Activated B cell treated with CpG ODN at 0.5 μM for 24 hours (primary cell): Measurements from ENCODE around the gene PTPN12. TPM values are rescaled to one million over a fixed set of nuclear protein-coding genes. Genes with fewer than 3 reads are reported as not detected.
"Not testable (repeated sequence)": the region's sequence is repeated elsewhere in the genome, so short reads cannot be mapped to it uniquely, and the experiment has no call there.

ENCODE experiments used
- ATAC-seq: fragments of 200-7000 bp; cut with Tn5 transposase; one replicate; pipeline ENCODE4 v1.10.0; 2021; ENCODE audit warnings: low read depth, mild to moderate bottlenecking, moderate library complexity
- CTCF ChIA-PET: fragments of 350-600 bp; sonication (Branson Sonifier 250); formaldehyde crosslinking; loops from one replicate; lab custom pipeline; 2021; ENCODE audit warnings: antibody characterized with exemption; lab: Charles Lee
- POLR2A ChIA-PET: fragments of 350-600 bp; sonication (Branson Sonifier 250); formaldehyde crosslinking; loops from one replicate; lab custom pipeline; 2021; ENCODE audit warnings: antibody characterized with exemption; lab: Charles Lee
- DNase-seq: peaks from one replicate; pipeline ENCODE4 v3.0.0; 2022
- H3K27ac Mint-ChIP-seq: one replicate; pipeline ENCODE4 v1.8.0; 2020; ENCODE audit warnings: mixed read lengths
- H3K27me3 Mint-ChIP-seq: one replicate; pipeline ENCODE4 v1.8.0; 2021; ENCODE audit warnings: mixed read lengths
- H3K36me3 Mint-ChIP-seq: one replicate; pipeline ENCODE4 v1.8.0; 2021; ENCODE audit warnings: low read depth, mixed read lengths
- H3K4me1 Mint-ChIP-seq: one replicate; pipeline ENCODE4 v1.8.0; 2021; ENCODE audit warnings: mixed read lengths
- H3K4me3 Mint-ChIP-seq: one replicate; pipeline ENCODE4 v1.8.0; 2020; ENCODE audit warnings: mild to moderate bottlenecking, mixed read lengths
- H3K9me3 Mint-ChIP-seq: one replicate; pipeline ENCODE4 v1.8.0; 2020; ENCODE audit warnings: mixed read lengths
- intact Hi-C: fragments of 100-400 bp; cut with micrococcal nuclease; formaldehyde crosslinking; loops from one replicate; pipeline ENCODE4 v1.15.1; 2024
- total RNA-seq: library from RNA; stranded (reverse); gene quantifications from 2 replicates; pipeline ENCODE4 v1.2.3, GENCODE V29; 2022
- TF ChIP-seq, protein P1 (sequence below): fragments of 200-600 bp; IDR thresholded peaks from one replicate; pipeline ENCODE4 v1.8.0; 2022; ENCODE audit warnings: antibody characterized with exemption, mild to moderate bottlenecking

Gene PTPN12
- total RNA-seq, 1 donor from 2014 or later, result 39.2 TPM

DNA sequence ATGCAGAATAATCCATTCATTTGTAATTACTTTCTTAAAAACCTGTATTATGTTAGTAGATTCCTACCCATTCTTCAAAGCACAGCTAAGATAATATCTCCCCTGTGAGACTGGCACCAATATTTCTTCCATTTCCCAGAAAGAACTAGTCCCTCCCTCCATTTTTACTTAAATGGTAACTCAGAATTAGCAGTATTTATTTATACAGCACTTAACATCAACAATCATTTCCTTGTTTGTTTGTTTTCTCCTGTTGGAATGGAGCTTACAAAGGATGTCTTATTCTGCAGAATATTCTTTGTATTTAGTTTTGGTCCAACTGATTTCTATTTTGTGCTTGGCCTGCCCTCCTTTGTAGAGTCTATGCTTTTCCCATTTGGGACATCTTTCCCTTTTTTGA lies 32.1 kb upstream of the PTPN12 start:
- TF ChIP-seq, protein P1, sequence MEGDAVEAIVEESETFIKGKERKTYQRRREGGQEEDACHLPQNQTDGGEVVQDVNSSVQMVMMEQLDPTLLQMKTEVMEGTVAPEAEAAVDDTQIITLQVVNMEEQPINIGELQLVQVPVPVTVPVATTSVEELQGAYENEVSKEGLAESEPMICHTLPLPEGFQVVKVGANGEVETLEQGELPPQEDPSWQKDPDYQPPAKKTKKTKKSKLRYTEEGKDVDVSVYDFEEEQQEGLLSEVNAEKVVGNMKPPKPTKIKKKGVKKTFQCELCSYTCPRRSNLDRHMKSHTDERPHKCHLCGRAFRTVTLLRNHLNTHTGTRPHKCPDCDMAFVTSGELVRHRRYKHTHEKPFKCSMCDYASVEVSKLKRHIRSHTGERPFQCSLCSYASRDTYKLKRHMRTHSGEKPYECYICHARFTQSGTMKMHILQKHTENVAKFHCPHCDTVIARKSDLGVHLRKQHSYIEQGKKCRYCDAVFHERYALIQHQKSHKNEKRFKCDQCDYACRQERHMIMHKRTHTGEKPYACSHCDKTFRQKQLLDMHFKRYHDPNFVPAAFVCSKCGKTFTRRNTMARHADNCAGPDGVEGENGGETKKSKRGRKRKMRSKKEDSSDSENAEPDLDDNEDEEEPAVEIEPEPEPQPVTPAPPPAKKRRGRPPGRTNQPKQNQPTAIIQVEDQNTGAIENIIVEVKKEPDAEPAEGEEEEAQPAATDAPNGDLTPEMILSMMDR, result no peak
- intact Hi-C loops, result no loop called here
- Mint-ChIP-seq H3K4me1 (no peaks in the 10 kb centered on the region), H3K27ac (no peak overlapping the region), H3K36me3 (no peaks in the 10 kb centered on the region), H3K27me3 (no peaks in the 10 kb centered on the region), H3K9me3 (no peaks in the 10 kb centered on the region), H3K4me3 (no peak overlapping the region)
- ATAC-seq, result no peak
- DNase-seq, result no peak
- ChIA-PET CTCF (no interaction called here), POLR2A (no interaction called here)

DNA sequence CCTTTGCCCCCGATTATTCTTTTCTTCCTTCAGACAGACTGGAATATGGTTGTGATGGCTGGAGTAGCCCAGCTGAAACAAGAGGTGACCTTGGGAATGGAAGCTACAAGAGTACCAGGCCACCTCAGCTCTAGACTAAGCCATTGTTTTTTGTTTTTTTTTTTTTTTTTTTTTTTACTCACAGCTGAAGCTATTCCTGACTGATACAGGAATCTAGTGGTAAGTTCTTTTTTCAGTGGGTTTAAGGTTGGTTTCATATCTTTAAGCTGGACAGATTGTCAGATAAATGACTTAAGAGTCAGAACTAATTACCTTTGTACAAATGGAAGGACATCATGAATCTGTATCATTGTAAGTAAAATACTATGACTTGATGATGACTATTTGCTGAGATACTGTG lies 30.2 kb upstream of the PTPN12 start:
- DNase-seq (no peak), ATAC-seq (no peak)
- intact Hi-C loops, result no loop called here
- TF ChIP-seq, protein P1, result no peak
- no peaks in the 10 kb centered on the region for H3K36me3 Mint-ChIP-seq
- H3K27me3 Mint-ChIP-seq, result no peaks in the 10 kb centered on the region
- H3K4me3 Mint-ChIP-seq, result no peak overlapping the region
- POLR2A ChIA-PET, result interaction anchor here (0.6 kb wide), 1 partner anchor 85 kb away, joined by 4 read pairs; no protein-coding TSS in a partner anchor
- peaks cover 5% of the 10 kb centered on the region for H3K9me3 Mint-ChIP-seq
- CTCF ChIA-PET, result no interaction called here
- H3K27ac Mint-ChIP-seq, result no peak overlapping the region
- no peaks in the 10 kb centered on the region for H3K4me1 Mint-ChIP-seq

DNA sequence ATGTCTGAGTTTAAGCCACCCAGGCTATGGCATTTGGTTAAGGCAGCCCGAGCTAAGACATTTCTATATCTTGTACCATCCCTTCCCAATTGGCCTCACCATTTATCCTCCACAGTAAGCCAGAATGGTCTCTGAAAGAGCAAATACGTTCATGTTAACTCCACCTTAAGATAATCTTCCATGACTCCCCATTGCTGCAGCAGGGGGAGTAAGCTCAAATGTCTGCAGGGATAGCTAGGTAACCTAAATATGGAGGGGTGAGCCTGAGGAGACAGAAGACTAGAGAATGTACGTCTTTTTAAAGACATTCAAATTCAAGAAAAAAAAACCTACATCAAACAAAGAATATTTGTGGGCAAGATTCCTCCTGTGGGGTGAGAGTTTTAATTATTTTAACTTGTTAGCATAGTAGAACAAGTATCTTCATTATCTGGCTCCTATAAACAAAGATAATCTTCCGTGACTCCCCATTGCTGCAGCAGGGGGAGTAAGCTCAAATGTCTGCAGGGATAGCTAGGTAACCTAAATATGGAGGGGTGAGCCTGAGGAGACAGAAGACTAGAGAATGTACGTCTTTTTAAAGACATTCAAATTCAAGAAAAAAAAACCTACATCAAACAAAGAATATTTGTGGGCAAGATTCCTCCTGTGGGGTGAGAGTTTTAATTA lies 24.0 kb upstream of the PTPN12 start:
- DNase-seq, ATAC-seq, H3K36me3 Mint-ChIP-seq, H3K4me1 Mint-ChIP-seq, intact Hi-C loops, H3K27me3 Mint-ChIP-seq, H3K9me3 Mint-ChIP-seq, H3K4me3 Mint-ChIP-seq, H3K27ac Mint-ChIP-seq, POLR2A ChIA-PET: not testable (repeated sequence)
- CTCF ChIA-PET, result interaction anchor here (1.2 to 1.4 kb wide), 2 partner anchors 9 to 139 kb away, joined by 3 read pairs; no protein-coding TSS in a partner anchor

DNA sequence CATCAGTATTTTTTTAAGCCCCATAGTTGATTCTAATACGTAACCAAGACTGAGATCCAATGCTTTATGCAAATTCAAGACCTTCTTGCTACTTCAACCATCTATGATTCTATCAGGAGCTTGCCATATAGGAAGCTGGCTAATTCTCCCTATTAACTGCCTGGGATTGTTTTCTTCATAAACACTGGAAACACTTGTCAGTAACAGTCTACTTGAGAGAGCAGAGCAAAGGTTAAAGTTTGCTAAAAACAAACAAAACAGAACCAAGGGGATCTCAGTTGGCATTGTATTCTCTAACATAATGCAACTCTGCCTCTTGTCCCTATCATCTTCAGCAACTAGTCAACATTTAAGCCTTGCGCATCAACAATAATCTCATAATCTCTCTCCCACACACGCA lies 21.0 kb upstream of the PTPN12 start:
- no peak overlapping the region for H3K27ac Mint-ChIP-seq
- no peaks in the 10 kb centered on the region for H3K27me3 Mint-ChIP-seq
- TF ChIP-seq, protein P1, result no peak
- intact Hi-C loops, result no loop called here
- no peak for DNase-seq
- no peak overlapping the region for H3K4me3 Mint-ChIP-seq
- H3K9me3 Mint-ChIP-seq, result peaks cover 4% of the 10 kb centered on the region
- H3K36me3 Mint-ChIP-seq, result no peaks in the 10 kb centered on the region
- CTCF ChIA-PET, result no interaction called here
- ATAC-seq, result no peak
- no peaks in the 10 kb centered on the region for H3K4me1 Mint-ChIP-seq
- POLR2A ChIA-PET, result no interaction called here

DNA sequence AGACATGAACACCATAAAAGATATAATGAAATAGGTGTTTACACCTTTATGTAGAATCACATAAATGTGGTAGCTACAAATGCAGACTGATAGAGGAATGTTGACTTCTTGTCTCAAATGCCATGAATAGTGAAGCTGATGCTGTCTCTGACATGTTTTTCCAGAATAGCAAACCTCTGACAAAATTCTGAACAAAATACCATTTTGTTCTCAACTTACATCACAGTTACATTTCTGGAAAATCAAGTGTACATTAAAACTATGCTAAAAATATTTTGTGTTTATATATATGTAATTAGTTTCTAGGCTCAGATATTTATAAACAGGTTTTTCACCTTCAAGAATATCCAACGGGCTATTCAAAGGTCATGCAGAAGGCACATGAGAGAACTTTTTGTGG lies 16.8 kb upstream of the PTPN12 start:
- DNase-seq (no peak), ATAC-seq (no peak)
- ChIA-PET CTCF (no interaction called here), POLR2A (no interaction called here)
- TF ChIP-seq, protein P1, result no peak
- Mint-ChIP-seq H3K36me3 (no peaks in the 10 kb centered on the region), H3K4me3 (no peak overlapping the region), H3K27me3 (no peaks in the 10 kb centered on the region), H3K9me3 (no peaks in the 10 kb centered on the region), H3K4me1 (no peaks in the 10 kb centered on the region), H3K27ac (no peak overlapping the region)
- intact Hi-C loops, result no loop called here

DNA sequence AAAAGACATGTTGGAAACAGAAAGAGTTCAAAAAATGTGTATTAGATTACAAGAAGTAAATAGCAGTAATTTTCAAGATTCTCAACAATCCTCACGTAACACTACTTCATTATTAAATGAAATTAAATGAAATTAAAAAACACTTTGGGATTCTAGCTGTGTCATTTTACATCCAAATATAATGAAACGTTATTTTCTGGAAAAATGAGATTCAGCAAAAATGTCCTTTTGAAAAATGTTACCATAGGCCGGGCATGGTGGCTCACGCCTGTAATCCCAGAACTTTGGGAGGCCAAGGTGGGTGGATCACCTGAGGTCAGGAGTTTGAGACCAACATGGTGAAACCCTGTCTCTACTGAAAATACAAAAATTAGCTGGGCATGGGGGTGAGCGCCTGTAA lies 15.6 kb upstream of the PTPN12 start:
- POLR2A ChIA-PET, result interaction anchor here (0.6 kb wide), 1 partner anchor 290 kb away, joined by 3 read pairs; no protein-coding TSS in a partner anchor
- H3K36me3 Mint-ChIP-seq, H3K4me1 Mint-ChIP-seq, H3K4me3 Mint-ChIP-seq, ATAC-seq, intact Hi-C loops, H3K27me3 Mint-ChIP-seq, DNase-seq, H3K9me3 Mint-ChIP-seq, H3K27ac Mint-ChIP-seq: not testable (repeated sequence)
- CTCF ChIA-PET, result interaction anchor here (1.1 kb wide), 1 partner anchor 9 kb away, joined by 3 read pairs; no protein-coding TSS in a partner anchor
